ENCODE results near the gene PLEKHG5. TPM values are rescaled to one million over a fixed set of nuclear protein-coding genes. Genes with fewer than 3 reads are reported as not detected.
"Not testable (repeated sequence)": the region's sequence is repeated elsewhere in the genome, so short reads cannot be mapped to it uniquely, and the experiment has no call there.

PLEKHG5 gene
- total and polyA plus RNA-seq, 4 donors, result 2.6 to 39.3 (median 7.3) TPM

DNA sequence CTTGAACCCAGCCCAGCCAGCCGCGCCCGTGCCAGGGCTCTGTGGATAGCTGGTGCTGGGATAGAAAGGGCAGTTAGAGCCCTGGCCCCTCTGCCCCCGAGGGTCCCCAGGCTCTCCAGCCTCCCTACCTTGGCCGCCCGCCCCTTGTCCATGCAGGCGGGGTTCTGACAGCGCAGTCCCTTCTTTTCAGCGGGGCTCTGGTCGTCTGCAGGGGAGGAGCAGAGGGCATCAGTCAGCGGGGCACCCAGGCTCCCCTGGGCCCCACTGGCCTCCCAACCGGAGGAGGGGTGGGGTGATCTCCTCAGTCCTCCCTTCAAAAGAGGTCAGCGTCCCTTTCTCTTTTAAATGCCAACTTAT lies 4.9 kb upstream of the PLEKHG5 start:
- Histone ChIP-seq H3K27ac (ENCODE audit: low read depth in 1 of 2, low read length in 2 of 2) (peak overlapping the region in 1 of 2 donors; percentile 3), H3K36me3 (ENCODE audit: control insufficient read depth in 1 of 2, insufficient read depth in 2 of 2, low read length in 1 of 2) (no peaks in the 10 kb centered on the region), H3K9me3 (ENCODE audit: control insufficient read depth, low read length) (no peaks in the 10 kb centered on the region), H3K4me1 (ENCODE audit: control insufficient read depth in 1 of 2, insufficient read depth in 2 of 2, low read length in 2 of 2) (peaks cover 0 to 4% of the 10 kb centered on the region in 2 donors), H3K4me3 (ENCODE audit: low read length in 2 of 2) (no peak overlapping the region), H3K27me3 (ENCODE audit: control insufficient read depth in 1 of 2, insufficient read depth in 2 of 2, low read length in 1 of 2) (no peaks in the 10 kb centered on the region)
- intact Hi-C loops (cut with DNase I), result no loop called here
- DNase-seq, result no peak
- ATAC-seq (ENCODE audit: low FRiP score), result no peak
- WGBS, 2 donors, result 16 to 19% methylated on average over 13 of the region's 13 CpGs

DNA sequence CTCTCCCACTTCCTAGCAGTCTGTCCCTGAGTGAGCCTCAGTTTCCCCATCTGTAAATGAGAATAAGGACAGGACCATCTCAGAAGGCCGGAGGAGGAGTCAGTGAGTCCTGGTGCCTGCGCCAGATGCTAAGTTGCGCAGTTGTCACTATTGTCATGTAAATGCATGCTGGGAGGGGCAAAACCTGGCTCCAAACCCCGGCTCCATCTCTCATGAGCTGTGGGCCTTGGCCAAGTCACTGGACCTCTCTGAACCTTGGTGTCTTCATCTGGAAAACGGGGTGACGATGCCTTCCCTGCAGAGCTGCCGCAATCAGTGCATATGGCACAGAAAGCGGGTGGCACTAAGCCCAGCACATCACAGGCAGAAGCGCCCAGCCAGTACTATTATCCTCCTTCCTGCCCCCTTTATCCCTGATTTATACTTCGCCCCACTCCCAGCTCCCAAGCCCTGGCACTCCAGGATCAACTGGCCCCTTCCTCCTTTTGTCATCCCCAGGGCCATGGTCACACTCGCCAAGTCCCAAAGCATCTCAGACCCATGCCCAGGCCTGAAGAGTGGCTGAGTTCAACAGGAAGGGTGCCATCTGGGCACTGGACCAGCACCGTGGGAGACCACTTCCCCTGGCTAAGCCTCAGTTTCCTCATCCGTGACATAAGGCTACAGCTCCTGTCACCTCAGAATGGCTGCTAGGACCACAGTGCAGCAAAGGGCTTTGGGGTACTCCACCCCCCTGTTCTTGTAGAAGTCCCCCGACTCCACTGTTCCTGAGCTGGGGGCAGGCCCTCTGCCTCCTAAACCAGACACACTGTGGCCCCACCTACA lies 4.3 kb upstream of the PLEKHG5 start:
- H3K4me1 ChIP-seq (ENCODE audit: control insufficient read depth in 1 of 2, insufficient read depth in 2 of 2, low read length in 2 of 2), result no peaks in the 10 kb centered on the region
- DNase-seq (peak in 1 of 2 donors; percentile 67), ATAC-seq (ENCODE audit: low FRiP score) (no peak)
- no peaks in the 10 kb centered on the region for H3K36me3 ChIP-seq (ENCODE audit: control insufficient read depth in 1 of 2, insufficient read depth in 2 of 2, low read length in 1 of 2)
- no peak overlapping the region for H3K27ac ChIP-seq (ENCODE audit: low read depth in 1 of 2, low read length in 2 of 2)
- H3K9me3 ChIP-seq (ENCODE audit: control insufficient read depth, low read length), result no peaks in the 10 kb centered on the region
- no peak overlapping the region for H3K4me3 ChIP-seq (ENCODE audit: low read length in 2 of 2)
- H3K27me3 ChIP-seq (ENCODE audit: control insufficient read depth in 1 of 2, insufficient read depth in 2 of 2, low read length in 1 of 2), result no peaks in the 10 kb centered on the region
- intact Hi-C loops (cut with DNase I), result no loop called here
- WGBS, 2 donors, result 75% methylated on average over 14 of the region's 14 CpGs

DNA sequence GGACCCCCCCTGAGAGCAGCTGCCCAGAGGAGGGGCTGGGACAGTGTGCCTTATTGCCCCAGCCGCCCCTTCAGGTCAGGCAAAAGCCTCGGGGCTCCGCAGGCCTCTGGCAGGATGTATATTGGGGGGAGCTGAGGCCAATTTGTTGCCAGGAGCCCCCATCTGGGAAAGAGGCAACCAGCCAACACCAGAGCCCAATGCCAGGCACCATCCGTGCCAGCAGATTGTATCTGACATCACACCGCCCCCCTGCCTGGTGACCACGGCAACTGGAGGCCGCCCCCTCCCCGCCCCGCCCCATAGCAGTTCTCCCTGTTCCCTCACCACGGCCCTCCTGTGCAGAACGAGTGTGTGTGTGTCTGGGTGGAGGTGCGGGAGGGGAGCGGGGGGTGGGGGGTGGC lies 3.6 kb upstream of the PLEKHG5 start:
- no peaks in the 10 kb centered on the region for H3K9me3 ChIP-seq (ENCODE audit: control insufficient read depth, low read length)
- no peak overlapping the region for H3K27ac ChIP-seq (ENCODE audit: low read depth in 1 of 2, low read length in 2 of 2)
- H3K4me3 ChIP-seq (ENCODE audit: low read length in 2 of 2), result no peak overlapping the region
- ATAC-seq (ENCODE audit: low FRiP score) (no peak), DNase-seq (no peak)
- no peaks in the 10 kb centered on the region for H3K36me3 ChIP-seq (ENCODE audit: control insufficient read depth in 1 of 2, insufficient read depth in 2 of 2, low read length in 1 of 2)
- no peaks in the 10 kb centered on the region for H3K27me3 ChIP-seq (ENCODE audit: control insufficient read depth in 1 of 2, insufficient read depth in 2 of 2, low read length in 1 of 2)
- WGBS, 2 donors, result 60 to 66% methylated on average over 13 of the region's 13 CpGs
- no peaks in the 10 kb centered on the region for H3K4me1 ChIP-seq (ENCODE audit: control insufficient read depth in 1 of 2, insufficient read depth in 2 of 2, low read length in 2 of 2)
- intact Hi-C loops (cut with DNase I), result no loop called here

DNA sequence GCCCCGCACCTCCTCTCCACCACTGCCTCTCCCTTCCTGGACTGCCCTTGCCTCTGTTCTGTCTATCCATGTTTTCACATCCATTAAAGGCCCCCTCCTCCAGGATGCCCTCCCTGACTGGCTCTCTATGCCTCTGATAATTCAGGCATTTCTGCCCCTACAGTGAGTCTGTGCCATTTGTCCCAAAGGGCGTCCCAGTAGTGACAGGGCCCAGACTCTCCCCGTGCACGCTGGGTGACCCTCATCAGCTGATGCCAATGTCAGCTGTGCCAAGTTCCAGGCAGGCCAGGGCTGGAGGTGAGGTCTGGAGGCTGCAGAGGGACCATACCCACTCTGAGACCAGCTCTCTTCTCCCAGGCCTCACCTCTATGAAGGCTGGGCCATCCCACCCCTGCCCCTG lies 3.2 kb upstream of the PLEKHG5 start:
- H3K27me3 ChIP-seq (ENCODE audit: control insufficient read depth in 1 of 2, insufficient read depth in 2 of 2, low read length in 1 of 2), result no peaks in the 10 kb centered on the region
- intact Hi-C loops (cut with DNase I), result no loop called here
- DNase-seq (no peak), ATAC-seq (ENCODE audit: low FRiP score) (no peak)
- H3K36me3 ChIP-seq (ENCODE audit: control insufficient read depth in 1 of 2, insufficient read depth in 2 of 2, low read length in 1 of 2), result no peaks in the 10 kb centered on the region
- no peaks in the 10 kb centered on the region for H3K9me3 ChIP-seq (ENCODE audit: control insufficient read depth, low read length)
- WGBS, 2 donors, result 75 to 87% methylated on average over 4 of the region's 4 CpGs
- H3K27ac ChIP-seq (ENCODE audit: low read depth in 1 of 2, low read length in 2 of 2), result no peak overlapping the region
- no peaks in the 10 kb centered on the region for H3K4me1 ChIP-seq (ENCODE audit: control insufficient read depth in 1 of 2, insufficient read depth in 2 of 2, low read length in 2 of 2)
- H3K4me3 ChIP-seq (ENCODE audit: low read length in 2 of 2), result no peak overlapping the region

DNA sequence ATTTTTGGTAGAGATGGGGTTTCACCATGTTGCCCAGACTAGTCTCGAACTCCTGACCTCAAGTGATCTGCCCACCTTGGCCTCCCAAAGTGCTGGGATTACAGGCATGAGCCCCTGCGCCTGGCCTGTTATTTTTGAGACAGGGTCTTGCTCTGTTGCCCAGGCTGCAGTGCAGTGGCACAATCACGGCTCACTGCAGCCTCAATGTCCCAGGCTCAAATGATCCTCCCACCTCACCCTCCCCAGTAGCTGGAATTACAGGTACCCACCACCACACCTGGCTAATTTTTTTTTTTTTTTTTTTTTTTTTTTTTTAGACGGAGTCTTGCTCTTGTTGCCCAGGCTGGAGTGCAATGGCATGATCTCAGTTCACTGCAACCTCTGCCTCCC lies 2.4 kb upstream of the PLEKHG5 start:
- ATAC-seq (ENCODE audit: low FRiP score); H3K4me1 ChIP-seq (ENCODE audit: control insufficient read depth in 1 of 2, insufficient read depth in 2 of 2, low read length in 2 of 2); H3K27ac ChIP-seq (ENCODE audit: low read depth in 1 of 2, low read length in 2 of 2); H3K9me3 ChIP-seq (ENCODE audit: control insufficient read depth, low read length); H3K27me3 ChIP-seq (ENCODE audit: control insufficient read depth in 1 of 2, insufficient read depth in 2 of 2, low read length in 1 of 2); H3K36me3 ChIP-seq (ENCODE audit: control insufficient read depth in 1 of 2, insufficient read depth in 2 of 2, low read length in 1 of 2); DNase-seq; intact Hi-C loops (cut with DNase I); H3K4me3 ChIP-seq (ENCODE audit: low read length in 2 of 2): not testable (repeated sequence)
- WGBS, 2 donors, result 81 to 90% methylated on average over 4 of the region's 4 CpGs

DNA sequence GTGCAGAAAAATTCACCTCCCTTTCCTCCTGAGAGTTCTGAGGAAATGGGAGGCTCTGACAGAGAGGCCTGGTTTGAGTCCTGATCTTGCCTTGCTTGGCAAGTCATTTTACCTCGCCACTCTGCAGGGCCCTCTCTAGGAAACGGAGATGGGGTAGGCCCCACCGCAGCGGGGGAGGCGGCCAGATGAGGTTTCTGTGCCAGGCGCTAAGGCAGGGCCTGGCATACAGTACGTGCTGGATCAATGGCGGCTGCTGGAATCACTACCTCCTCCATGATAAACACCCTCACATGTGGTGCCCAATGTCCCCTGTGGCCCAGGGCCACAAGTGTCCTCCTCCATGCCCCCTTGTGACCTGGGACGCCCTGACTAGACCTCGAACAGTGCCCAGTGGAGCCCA lies 499 bp upstream of the PLEKHG5 start:
- no peaks in the 10 kb centered on the region for H3K9me3 ChIP-seq (ENCODE audit: control insufficient read depth, low read length)
- H3K36me3 ChIP-seq (ENCODE audit: control insufficient read depth in 1 of 2, insufficient read depth in 2 of 2, low read length in 1 of 2), result no peaks in the 10 kb centered on the region
- WGBS, 2 donors, result 71 to 78% methylated on average over 10 of the region's 10 CpGs
- H3K27ac ChIP-seq (ENCODE audit: low read depth in 1 of 2, low read length in 2 of 2), result no peak overlapping the region
- H3K4me1 ChIP-seq (ENCODE audit: control insufficient read depth in 1 of 2, insufficient read depth in 2 of 2, low read length in 2 of 2), result no peaks in the 10 kb centered on the region
- no peaks in the 10 kb centered on the region for H3K27me3 ChIP-seq (ENCODE audit: control insufficient read depth in 1 of 2, insufficient read depth in 2 of 2, low read length in 1 of 2)
- ATAC-seq (ENCODE audit: low FRiP score) (no peak), DNase-seq (no peak)
- intact Hi-C loops (cut with DNase I), result loop anchor here in 1 of 2 donors (2.0 kb wide), 1 partner anchor 63 kb away; the partner anchor contains the start of genes NOL9 and TAS1R1
- no peak overlapping the region for H3K4me3 ChIP-seq (ENCODE audit: low read length in 2 of 2)

DNA sequence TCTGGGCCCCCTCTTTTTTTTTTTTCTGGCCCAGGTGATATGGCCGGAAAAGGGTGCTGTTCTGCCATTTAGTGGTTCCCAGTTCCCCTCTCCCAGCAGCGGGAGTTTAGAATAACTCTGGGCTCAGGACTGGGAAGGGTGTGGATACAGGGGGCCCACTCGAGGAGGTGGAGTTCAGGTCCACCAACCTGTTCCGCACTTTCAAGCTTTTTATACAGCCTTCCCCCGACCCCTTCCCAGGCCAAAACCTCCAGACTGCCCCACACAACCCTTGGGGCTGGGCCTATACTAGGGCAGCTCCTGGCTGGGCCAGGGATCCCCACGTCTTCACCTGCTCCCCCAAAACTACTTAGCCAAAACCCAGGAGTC lies 402 bp downstream of the PLEKHG5 start:
- Histone ChIP-seq H3K27me3 (ENCODE audit: control insufficient read depth in 1 of 2, insufficient read depth in 2 of 2, low read length in 1 of 2) (no peaks in the 10 kb centered on the region), H3K4me3 (ENCODE audit: low read length in 2 of 2) (peak overlapping the region in 1 of 2 donors; percentile 62), H3K36me3 (ENCODE audit: control insufficient read depth in 1 of 2, insufficient read depth in 2 of 2, low read length in 1 of 2) (no peaks in the 10 kb centered on the region), H3K4me1 (ENCODE audit: control insufficient read depth in 1 of 2, insufficient read depth in 2 of 2, low read length in 2 of 2) (no peaks in the 10 kb centered on the region), H3K27ac (ENCODE audit: low read depth in 1 of 2, low read length in 2 of 2) (no peak overlapping the region), H3K9me3 (ENCODE audit: control insufficient read depth, low read length) (no peaks in the 10 kb centered on the region)
- WGBS, 2 donors, result 62 to 74% methylated on average over 6 of the region's 6 CpGs
- DNase-seq (no peak), ATAC-seq (ENCODE audit: low FRiP score) (no peak)
- intact Hi-C loops (cut with DNase I), result loop anchor here in 1 of 2 donors (2.0 kb wide), 1 partner anchor 64 kb away; the partner anchor contains the start of genes NOL9 and TAS1R1

DNA sequence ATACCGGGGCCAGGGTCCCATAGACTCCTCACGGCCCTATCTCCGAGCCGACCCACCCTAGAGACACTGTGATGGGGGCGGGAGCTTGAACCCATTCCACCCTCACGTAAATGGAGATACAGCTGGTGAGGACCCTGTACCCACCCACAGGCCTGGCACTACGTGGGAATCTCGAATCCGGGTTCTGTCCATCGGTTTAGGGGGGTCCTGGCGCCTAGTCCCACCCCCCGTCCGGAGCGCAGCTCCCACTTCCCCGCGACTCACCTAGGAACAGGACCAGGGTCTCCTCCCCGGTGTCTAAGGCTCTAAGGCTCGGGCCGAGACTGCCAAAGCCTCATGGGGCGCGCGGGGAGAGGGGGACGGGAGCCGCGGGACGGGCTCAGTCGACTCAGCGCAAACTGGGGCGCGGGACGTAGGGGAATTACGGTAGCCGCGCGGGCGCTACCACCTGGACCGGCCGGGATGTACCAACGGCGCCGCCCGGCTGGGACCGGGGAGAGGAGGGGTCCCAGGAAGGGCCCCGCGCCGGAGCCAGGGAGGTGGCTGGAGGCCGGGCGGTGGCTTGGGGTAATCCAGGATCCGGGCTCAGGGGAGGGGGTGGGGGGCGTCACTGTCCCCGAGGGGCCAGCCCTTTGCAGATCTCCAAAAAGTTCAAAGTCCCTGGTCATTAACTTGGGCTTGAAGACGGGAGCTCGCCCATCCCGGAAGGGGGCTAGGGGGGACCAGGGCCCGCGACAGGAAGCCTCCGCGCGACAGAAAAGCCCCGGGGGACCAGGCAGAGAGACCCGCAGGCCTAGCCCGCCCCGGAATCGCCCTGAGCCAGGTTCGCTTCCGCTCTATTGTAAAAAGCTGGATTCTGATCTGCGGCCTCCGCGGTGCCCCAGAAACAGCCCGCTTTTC lies 1.0 kb downstream of the PLEKHG5 start:
- H3K36me3 ChIP-seq (ENCODE audit: control insufficient read depth in 1 of 2, insufficient read depth in 2 of 2, low read length in 1 of 2), result no peaks in the 10 kb centered on the region
- DNase-seq, result peak in 1 of 2 donors; percentile 88
- no peaks in the 10 kb centered on the region for H3K27me3 ChIP-seq (ENCODE audit: control insufficient read depth in 1 of 2, insufficient read depth in 2 of 2, low read length in 1 of 2)
- 2% methylated on average over 67 to 70 of the region's 70 CpGs for WGBS, 2 donors
- no peaks in the 10 kb centered on the region for H3K4me1 ChIP-seq (ENCODE audit: control insufficient read depth in 1 of 2, insufficient read depth in 2 of 2, low read length in 2 of 2)
- ATAC-seq (ENCODE audit: low FRiP score), result peak; percentile 59
- H3K9me3 ChIP-seq (ENCODE audit: control insufficient read depth, low read length), result no peaks in the 10 kb centered on the region
- H3K4me3 ChIP-seq (ENCODE audit: low read length in 2 of 2), result peak overlapping the region; percentile 62
- H3K27ac ChIP-seq (ENCODE audit: low read depth in 1 of 2, low read length in 2 of 2), result no peak overlapping the region
- intact Hi-C loops (cut with DNase I), result loop anchor here in 1 of 2 donors (2.0 kb wide), 1 partner anchor 64 kb away; the partner anchor contains the start of genes NOL9 and TAS1R1
